ENCODE results near the gene RDH5.
A peak's percentile ranks its signal among the peaks of the same experiment; 100 is the strongest.

Gene RDH5

GRCh38 chr12:55712700-55713415 lies 7.3 kb upstream of the RDH5 start:
- DNase-seq (ENCODE audit: low spot score): no peak

- DNase-seq (ENCODE audit: low spot score): peak; percentile 89
These were observed 6.5 kb upstream of the RDH5 start for GRCh38 chr12:55713721-55714120.

GRCh38 chr12:55715169-55715764 lies 4.9 kb upstream of the RDH5 start:
- no peak for DNase-seq (ENCODE audit: low spot score)

- DNase-seq (ENCODE audit: low spot score): peak; percentile 91
These were observed 4.2 kb upstream of the RDH5 start, which contains the start of gene BLOC1S1 for GRCh38 chr12:55715833-55716581. BLOC1S1 (plus strand) TSS chr12:55716046; CDS start chr12:55716052, 6 bp downstream.

- DNase-seq (ENCODE audit: low spot score): no peak
These were observed 3.6 kb upstream of the RDH5 start for GRCh38 chr12:55716582-55716957.

GRCh38 chr12:55717011-55718007 lies 2.9 kb upstream of the RDH5 start:
- DNase-seq (ENCODE audit: low spot score): peak; percentile 65

- no peak for DNase-seq (ENCODE audit: low spot score)
These were observed 2.2 kb upstream of the RDH5 start for GRCh38 chr12:55718015-55718414.

- no peak for DNase-seq (ENCODE audit: low spot score)
These were observed 1.4 kb upstream of the RDH5 start for GRCh38 chr12:55718624-55719275.

GRCh38 chr12:55719371-55719770 lies 822 bp upstream of the RDH5 start:
- no peak for DNase-seq (ENCODE audit: low spot score)

- peak; percentile 84 for DNase-seq (ENCODE audit: low spot score)
These were observed 776 bp downstream of the RDH5 start for GRCh38 chr12:55720894-55721444.

GRCh38 chr12:55721601-55722213 lies 1.5 kb downstream of the RDH5 start:
- DNase-seq (ENCODE audit: low spot score): no peak

GRCh38 chr12:55722948-55723347 lies 2.8 kb downstream of the RDH5 start:
- DNase-seq (ENCODE audit: low spot score): no peak

- no peak for DNase-seq (ENCODE audit: low spot score)
These were observed 3.5 kb downstream of the RDH5 start for GRCh38 chr12:55723516-55724225.

- no peak for DNase-seq (ENCODE audit: low spot score)
These were observed 4.2 kb downstream of the RDH5 start for GRCh38 chr12:55724226-55724939.

GRCh38 chr12:55724940-55725309 lies 4.7 kb downstream of the RDH5 start:
- DNase-seq (ENCODE audit: low spot score): no peak

GRCh38 chr12:55725556-55725955 lies 5.4 kb downstream of the RDH5 start:
- no peak for DNase-seq (ENCODE audit: low spot score)

GRCh38 chr12:55726971-55727370 lies 6.8 kb downstream of the RDH5 start:
- no peak for DNase-seq (ENCODE audit: low spot score)

GRCh38 chr12:55727643-55728185 lies 7.5 kb downstream of the RDH5 start:
- DNase-seq (ENCODE audit: low spot score): no peak
